Measurements from ENCODE around the gene PEX7.
A peak's percentile ranks its signal among the peaks of the same experiment; 100 is the strongest.
"Not testable (repeated sequence)": the region's sequence is repeated elsewhere in the genome, so short reads cannot be mapped to it uniquely, and the experiment has no call there.

PEX7 gene

GRCh38 chr6:136790411-136791295 lies 31.7 kb upstream of the PEX7 start:
- DNase-seq (ENCODE audit: extremely low read depth in 1 of 2, low read depth in 1 of 2): no peak

GRCh38 chr6:136791296-136792094 lies 30.9 kb upstream of the PEX7 start:
- DNase-seq (ENCODE audit: extremely low read depth in 1 of 2, low read depth in 1 of 2): peak in 1 of 2 donors; percentile 27

GRCh38 chr6:136792095-136792409 lies 30.3 kb upstream of the PEX7 start:
- no peak for DNase-seq (ENCODE audit: extremely low read depth in 1 of 2, low read depth in 1 of 2)

GRCh38 chr6:136792410-136793262 lies 29.8 kb upstream of the PEX7 start, which contains the start of gene MAP3K5:
TSS of gene MAP3K5 (minus strand) at chr6:136792477. CDS start at chr6:136792157, 320 bp downstream.
- DNase-seq (ENCODE audit: extremely low read depth in 1 of 2, low read depth in 1 of 2): peak; percentile 83 to 93

DNA sequence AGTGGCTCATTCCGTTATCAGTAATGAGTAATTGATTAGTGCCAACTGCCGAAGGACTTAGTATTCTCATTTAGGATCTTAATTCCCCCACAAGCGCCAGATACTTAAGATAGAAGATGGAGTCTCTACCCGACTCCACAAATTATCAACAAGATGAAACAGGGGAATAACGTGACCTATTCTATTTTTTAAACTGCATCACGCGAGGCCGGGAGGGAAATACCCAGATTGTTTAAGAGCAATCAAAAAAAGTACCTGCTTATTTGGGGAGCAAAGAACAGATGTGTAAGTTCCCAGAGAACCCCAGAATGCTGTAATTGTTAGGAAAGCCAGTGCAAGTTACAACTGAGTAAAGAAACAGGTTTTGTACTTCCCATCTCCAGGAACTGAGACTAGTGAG lies 29.0 kb upstream of the PEX7 start:
- no peak for DNase-seq (ENCODE audit: extremely low read depth in 1 of 2, low read depth in 1 of 2)

GRCh38 chr6:136795386-136795785 lies 27.0 kb upstream of the PEX7 start:
- no peak for DNase-seq (ENCODE audit: extremely low read depth in 1 of 2, low read depth in 1 of 2)

GRCh38 chr6:136795996-136796395 lies 26.4 kb upstream of the PEX7 start:
- DNase-seq (ENCODE audit: extremely low read depth in 1 of 2, low read depth in 1 of 2): no peak

DNA sequence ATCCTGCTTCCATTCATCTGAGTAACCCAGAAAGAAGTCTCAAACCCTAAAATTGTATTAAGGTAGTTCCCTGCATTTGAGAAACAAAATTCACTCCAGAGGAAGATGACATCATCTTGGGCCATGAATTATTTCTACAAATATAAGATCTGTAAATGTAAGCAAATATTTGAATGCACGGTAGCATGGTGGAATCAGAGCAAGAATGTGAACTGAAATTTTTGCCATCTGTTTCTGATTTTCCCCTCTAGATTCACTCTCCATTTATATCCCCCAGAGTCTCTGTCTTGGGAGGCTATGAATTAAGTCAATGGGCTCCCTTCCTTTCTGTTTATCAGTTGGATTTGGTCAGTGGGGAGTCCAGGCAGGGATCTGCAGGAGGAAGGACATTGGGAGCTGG lies 24.3 kb upstream of the PEX7 start:
- no peak for DNase-seq (ENCODE audit: extremely low read depth in 1 of 2, low read depth in 1 of 2)

DNA sequence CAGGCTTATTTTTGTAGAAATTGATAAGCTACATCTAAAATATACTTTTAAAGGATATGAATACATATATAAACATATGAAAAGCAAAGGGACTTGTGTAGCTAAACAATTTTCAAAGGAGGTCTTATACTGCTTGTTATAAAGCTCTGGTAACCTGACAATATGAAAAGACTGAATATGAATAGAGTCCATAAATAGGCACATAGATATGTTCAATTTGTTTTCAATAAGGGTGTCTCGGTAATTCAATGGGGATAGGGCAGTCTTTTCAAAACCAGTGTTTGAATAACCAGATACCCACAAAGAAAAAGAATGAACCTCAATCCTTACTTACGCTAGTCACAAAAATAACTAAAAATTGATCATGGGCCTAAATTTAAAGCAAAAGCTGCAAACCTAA lies 20.8 kb upstream of the PEX7 start:
- DNase-seq (ENCODE audit: extremely low read depth in 1 of 2, low read depth in 1 of 2): no peak

DNA sequence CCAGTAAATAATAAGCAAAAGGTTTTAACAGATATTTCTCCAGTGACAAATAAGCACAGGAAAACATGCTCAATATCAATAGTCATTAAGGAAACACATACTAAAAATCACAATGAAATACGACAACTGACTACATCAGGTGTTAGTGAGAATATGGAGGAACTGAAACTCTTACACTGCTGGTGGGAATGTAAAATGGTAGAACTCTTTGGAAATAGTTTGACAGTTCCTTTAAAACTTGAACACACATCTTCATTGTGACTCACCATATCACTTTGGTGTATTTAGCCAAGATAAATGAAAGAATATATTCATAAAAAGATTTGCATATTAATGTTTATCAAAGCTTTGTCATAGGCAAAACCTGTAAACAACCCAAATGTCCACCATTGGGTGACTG lies 18.8 kb upstream of the PEX7 start:
- no peak for DNase-seq (ENCODE audit: extremely low read depth in 1 of 2, low read depth in 1 of 2)

DNA sequence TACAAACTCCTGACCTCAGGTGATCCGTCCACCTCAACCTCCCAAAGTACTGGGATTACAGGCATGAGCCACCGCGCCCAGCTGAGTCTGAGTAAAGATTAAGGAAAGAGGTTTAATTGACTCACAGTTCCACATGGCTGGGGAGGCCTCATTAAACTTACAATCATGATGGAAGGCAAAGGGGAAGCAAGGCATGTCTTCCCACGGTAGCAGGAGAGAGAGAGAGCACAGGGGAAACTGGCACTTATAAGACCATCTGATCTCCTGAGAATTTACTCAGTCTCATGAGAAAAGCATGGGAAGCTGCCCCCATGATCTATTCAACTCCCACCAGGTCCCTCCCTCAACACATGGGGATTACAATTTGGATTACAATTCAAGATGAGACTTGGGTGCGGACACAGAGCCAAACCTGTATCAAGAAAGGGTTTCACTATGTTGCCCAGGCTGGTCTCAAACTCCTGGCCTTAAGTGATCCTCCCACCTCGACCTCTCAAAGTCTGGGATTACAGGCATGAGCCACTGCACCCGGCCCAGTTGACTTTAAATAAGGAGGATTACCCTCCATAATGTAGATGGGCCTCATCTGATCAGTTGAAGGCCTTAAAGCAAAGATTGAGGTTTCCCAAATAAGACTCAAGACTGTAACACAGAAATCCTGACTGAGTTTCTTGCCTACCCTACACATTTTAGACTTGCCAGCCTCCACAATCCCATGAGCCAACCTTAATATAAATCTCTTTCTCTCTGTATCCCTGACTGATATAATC lies 13.1 kb upstream of the PEX7 start:
- no peak for DNase-seq (ENCODE audit: extremely low read depth in 1 of 2, low read depth in 1 of 2)

GRCh38 chr6:136811272-136811671 lies 11.1 kb upstream of the PEX7 start:
- DNase-seq (ENCODE audit: extremely low read depth in 1 of 2, low read depth in 1 of 2): no peak

DNA sequence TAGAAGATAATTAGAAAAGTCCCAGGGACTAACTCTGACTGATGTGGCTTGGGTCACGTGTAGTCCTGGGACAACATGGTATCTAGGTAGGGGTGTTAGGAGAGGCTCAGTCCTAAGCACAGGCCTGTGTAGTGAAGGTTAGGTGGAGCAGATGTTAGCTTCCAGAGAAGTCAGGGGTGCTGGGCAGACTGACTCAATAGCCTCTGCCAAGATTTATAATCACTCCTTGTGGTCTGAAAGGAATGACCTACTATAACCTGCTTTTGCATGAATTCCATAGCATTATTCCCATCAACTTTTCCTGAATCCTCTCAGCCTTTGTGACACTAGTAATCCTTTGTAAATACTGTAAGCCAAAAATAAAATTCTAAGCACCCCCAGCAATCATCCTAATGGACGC lies 10.2 kb upstream of the PEX7 start:
- no peak for DNase-seq (ENCODE audit: extremely low read depth in 1 of 2, low read depth in 1 of 2)

GRCh38 chr6:136815608-136816007 lies 6.8 kb upstream of the PEX7 start:
- not testable (repeated sequence) for DNase-seq (ENCODE audit: extremely low read depth in 1 of 2, low read depth in 1 of 2)

DNA sequence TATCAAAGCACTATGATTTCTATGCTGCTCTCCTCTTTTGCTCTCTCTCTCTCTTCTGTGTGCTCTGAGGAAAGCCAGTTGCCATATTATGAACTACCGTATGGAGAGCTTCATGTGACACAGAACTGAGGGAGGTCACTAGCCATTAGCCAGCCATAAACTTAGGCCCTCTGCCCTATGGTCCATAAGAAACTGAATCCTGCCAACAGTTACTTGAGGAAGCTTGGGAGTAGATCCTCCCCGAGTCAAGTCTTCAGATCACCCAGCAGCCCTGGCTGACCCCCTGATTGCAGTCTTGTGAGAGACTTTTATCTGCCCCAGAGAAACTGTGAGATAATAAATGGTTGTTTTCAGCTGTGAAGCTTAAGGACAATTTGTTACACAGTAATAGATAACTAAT lies 5.7 kb upstream of the PEX7 start:
- no peak for DNase-seq (ENCODE audit: extremely low read depth in 1 of 2, low read depth in 1 of 2)

DNA sequence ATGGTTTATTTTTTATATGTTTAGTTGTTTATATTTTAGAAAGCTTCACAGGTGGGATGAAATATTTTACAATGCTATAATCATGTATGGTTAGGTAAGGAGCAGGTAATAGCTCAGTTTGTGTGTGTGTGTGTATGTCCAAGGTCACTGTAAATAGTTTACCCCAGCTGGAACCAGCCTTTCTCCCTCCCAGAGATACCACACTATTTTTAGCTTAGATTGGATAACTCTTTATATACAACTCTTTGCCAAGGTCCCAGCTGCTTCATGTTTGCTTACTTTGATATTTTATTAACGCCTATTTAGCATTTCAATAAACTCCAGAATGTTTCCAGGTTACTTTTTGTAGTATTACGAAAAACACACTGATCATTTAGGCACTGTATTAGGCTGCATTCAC lies 1.8 kb upstream of the PEX7 start:
- DNase-seq (ENCODE audit: extremely low read depth in 1 of 2, low read depth in 1 of 2): no peak

DNA sequence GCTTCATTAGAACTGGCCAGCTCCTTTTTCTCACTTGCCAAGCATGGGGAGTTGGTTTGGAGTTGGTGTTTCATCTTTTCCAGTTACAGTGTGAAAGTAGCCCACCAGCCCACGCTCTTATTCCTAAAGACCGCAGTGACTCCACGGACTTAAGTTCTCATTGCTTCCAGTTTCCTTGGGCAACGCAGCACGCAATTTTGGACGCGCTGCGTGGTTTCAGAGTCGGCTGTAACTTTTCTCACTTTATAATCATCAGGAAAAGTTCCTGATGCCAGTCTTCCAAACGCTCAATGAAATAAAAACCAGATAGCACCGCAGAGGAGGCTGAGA lies 381 bp upstream of the PEX7 start:
- no peak for DNase-seq (ENCODE audit: extremely low read depth in 1 of 2, low read depth in 1 of 2)

DNA sequence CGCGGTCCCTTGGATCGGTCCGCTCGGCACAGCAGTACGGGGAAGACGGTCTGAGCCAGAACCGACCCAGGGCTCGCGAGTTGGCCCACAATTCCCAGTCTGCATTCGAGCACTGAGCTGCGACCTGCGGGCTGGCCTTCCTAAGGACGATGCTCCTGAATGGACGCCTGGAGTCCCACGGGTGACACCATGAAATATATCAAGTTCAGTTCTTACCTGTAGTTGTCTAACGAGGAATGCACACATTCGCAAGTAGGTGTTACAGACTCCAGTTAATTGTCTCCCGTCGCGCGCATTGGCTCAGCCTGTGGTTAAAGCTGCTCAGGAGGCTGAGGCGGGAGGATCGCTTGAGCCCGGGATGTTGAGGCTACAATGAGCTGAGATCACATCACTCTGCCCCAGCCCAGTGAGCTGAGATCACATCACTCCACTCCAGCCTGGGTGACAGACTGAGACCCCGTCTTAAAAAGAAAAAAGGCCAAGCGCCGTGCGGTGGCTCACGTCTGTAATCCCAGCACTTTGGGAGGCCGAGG lies 802 bp downstream of the PEX7 start:
- DNase-seq (ENCODE audit: extremely low read depth in 1 of 2, low read depth in 1 of 2): no peak

DNA sequence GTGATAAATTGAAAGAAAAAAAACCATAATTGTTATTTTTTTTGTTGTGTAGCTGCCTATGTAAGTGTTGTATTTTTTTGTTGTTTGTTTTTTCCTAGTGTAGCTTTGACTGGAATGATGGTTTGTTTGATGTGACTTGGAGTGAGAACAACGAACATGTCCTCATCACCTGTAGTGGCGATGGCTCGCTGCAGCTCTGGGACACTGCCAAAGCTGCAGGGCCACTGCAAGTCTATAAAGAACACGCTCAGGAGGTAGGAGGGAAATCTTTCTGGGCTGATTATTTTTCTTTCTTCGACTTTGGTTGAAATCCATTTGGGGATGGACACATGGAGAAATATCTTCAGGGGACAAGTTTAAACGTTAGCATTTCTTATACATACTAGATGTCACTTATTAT lies 3.8 kb downstream of the PEX7 start:
- no peak for DNase-seq (ENCODE audit: extremely low read depth in 1 of 2, low read depth in 1 of 2)

DNA sequence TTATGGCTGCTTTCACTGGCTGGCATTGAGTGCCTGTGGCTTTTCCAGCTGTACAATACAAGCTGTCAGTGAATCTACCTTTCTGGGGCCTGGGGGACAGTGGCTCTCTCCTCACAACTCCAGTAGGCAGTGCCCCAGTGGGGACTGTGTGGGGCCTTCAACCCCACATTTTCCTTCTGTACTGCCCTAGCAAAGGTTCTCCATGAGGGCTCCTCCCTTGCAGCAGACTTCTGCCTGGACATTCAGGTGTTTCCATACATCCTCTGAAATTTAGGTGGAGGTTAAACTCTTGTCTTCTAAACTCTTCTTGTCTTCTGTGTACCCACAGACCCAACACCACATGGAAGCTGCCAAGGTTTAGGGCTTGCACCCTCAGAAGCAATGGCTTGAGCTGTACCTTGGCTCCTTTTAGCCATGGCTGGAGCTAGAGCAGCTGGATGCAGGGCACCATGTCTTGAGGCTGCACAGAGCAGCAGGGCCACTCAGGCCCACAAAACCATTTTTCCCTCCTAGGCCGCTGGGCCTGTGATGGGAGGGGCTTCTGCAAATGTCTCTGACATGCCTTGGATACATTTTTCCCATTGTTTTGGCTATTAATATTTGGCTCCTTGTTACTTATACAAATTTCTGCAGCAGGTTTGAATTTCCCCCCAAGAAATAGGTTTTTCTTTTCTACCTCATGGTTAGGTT lies 9.6 kb downstream of the PEX7 start:
- DNase-seq (ENCODE audit: extremely low read depth in 1 of 2, low read depth in 1 of 2): no peak

All from activated CD8-positive, alpha-beta memory T cell treated with anti-CD3 and anti-CD28 coated beads for 1 hour (primary cell).